ENCODE measurements around the gene DIS3L. TPM values are rescaled to one million over a fixed set of nuclear protein-coding genes. Genes with fewer than 3 reads are reported as not detected.
"Not testable (repeated sequence)": the region's sequence is repeated elsewhere in the genome, so short reads cannot be mapped to it uniquely, and the experiment has no call there.

DIS3L gene
- total RNA-seq, 4 donors from 2014 or later = 12.5 to 34.0 (median 20.6) TPM

GRCh38 chr15:66254951-66255676 is 38.3 kb upstream of the DIS3L start:
- no peak overlapping the region for H3K4me3 ChIP-seq
- H3K36me3 ChIP-seq = no peaks in the 10 kb centered on the region
- TF ChIP-seq POLR2A (IDR thresholded peaks at IDR 0.05) = no peak
- TF ChIP-seq CTCF (IDR thresholded peaks at IDR 0.05) = no peak
- H3K9me3 ChIP-seq = no peaks in the 10 kb centered on the region
- no peak overlapping the region for H3K27ac ChIP-seq
- H3K4me1 ChIP-seq = peaks cover 21 to 34% (median 26%) of the 10 kb centered on the region in 3 donors
- intact Hi-C loops (cut with DNase I) = no loop called here
- WGBS, 2 donors = 38 to 45% methylated on average over 8 to 15 of the region's 19 CpGs
- peaks cover 16 to 91% (median 28%) of the 10 kb centered on the region in 4 donors for H3K27me3 ChIP-seq
- no peak for DNase-seq

GRCh38 chr15:66256692-66257091 is 36.7 kb upstream of the DIS3L start:
- H3K4me3 ChIP-seq = no peak overlapping the region
- H3K27ac ChIP-seq = no peak overlapping the region
- H3K4me1 ChIP-seq = peaks cover 19 to 31% (median 24%) of the 10 kb centered on the region in 3 donors
- WGBS, 2 donors = 77 to 81% methylated on average over 3 of the region's 3 CpGs
- DNase-seq = no peak
- no peaks in the 10 kb centered on the region for H3K36me3 ChIP-seq
- no peak for TF ChIP-seq POLR2A (IDR thresholded peaks at IDR 0.05)
- TF ChIP-seq CTCF (IDR thresholded peaks at IDR 0.05) = no peak
- no peaks in the 10 kb centered on the region for H3K9me3 ChIP-seq
- peaks cover 16 to 80% (median 21%) of the 10 kb centered on the region in 4 donors for H3K27me3 ChIP-seq
- intact Hi-C loops (cut with DNase I) = no loop called here

GRCh38 chr15:66261056-66261455 is 32.3 kb upstream of the DIS3L start:
- no peaks in the 10 kb centered on the region for H3K9me3 ChIP-seq
- DNase-seq = no peak
- H3K36me3 ChIP-seq = no peaks in the 10 kb centered on the region
- peaks cover 0 to 51% (median 0%) of the 10 kb centered on the region in 4 donors for H3K27me3 ChIP-seq
- TF ChIP-seq CTCF (IDR thresholded peaks at IDR 0.05) = no peak
- no peak for TF ChIP-seq POLR2A (IDR thresholded peaks at IDR 0.05)
- no peak overlapping the region for H3K4me3 ChIP-seq
- H3K4me1 ChIP-seq = no peaks in the 10 kb centered on the region
- intact Hi-C loops (cut with DNase I) = no loop called here
- WGBS, 2 donors = 71 to 72% methylated on average over 3 of the region's 3 CpGs
- no peak overlapping the region for H3K27ac ChIP-seq

GRCh38 chr15:66262837-66263236 is 30.5 kb upstream of the DIS3L start:
- H3K9me3 ChIP-seq; H3K27ac ChIP-seq; H3K36me3 ChIP-seq; H3K4me1 ChIP-seq; intact Hi-C loops (cut with DNase I); H3K4me3 ChIP-seq; DNase-seq: not testable (repeated sequence)
- 64 to 94% methylated on average over 1 of the region's 1 CpG for WGBS, 2 donors
- peaks cover 0 to 34% (median 0%) of the 10 kb centered on the region in 4 donors for H3K27me3 ChIP-seq

- intact Hi-C loops (cut with DNase I) = no loop called here
- no peak overlapping the region for H3K27ac ChIP-seq
- TF ChIP-seq CTCF (IDR thresholded peaks at IDR 0.05) = no peak
- TF ChIP-seq POLR2A (IDR thresholded peaks at IDR 0.05) = no peak
- H3K4me3 ChIP-seq = no peak overlapping the region
- 84 to 89% methylated on average over 11 to 20 of the region's 20 CpGs for WGBS, 2 donors
- no peaks in the 10 kb centered on the region for H3K4me1 ChIP-seq
- H3K27me3 ChIP-seq = peaks cover 0 to 33% (median 0%) of the 10 kb centered on the region in 4 donors
- H3K9me3 ChIP-seq = no peaks in the 10 kb centered on the region
- no peak for DNase-seq
- H3K36me3 ChIP-seq = no peaks in the 10 kb centered on the region
These were observed 28.4 kb upstream of the DIS3L start for GRCh38 chr15:66264859-66265513.

Measured in esophagus squamous epithelium (tissue), 5 donors.